Epidermal melanocyte (primary cell): ENCODE results near the gene PGBD5.

Source experiments
- DNase-seq: peaks from one replicate; pipeline ENCODE4 v3.0.0; 2011; ENCODE audit warnings: low spot score; ENCODE audit not compliant: insufficient read length

Gene PGBD5

GRCh38 chr1:230398856-230399255, 27.3 kb downstream of the PGBD5 start:
- DNase-seq: no peak

DNA sequence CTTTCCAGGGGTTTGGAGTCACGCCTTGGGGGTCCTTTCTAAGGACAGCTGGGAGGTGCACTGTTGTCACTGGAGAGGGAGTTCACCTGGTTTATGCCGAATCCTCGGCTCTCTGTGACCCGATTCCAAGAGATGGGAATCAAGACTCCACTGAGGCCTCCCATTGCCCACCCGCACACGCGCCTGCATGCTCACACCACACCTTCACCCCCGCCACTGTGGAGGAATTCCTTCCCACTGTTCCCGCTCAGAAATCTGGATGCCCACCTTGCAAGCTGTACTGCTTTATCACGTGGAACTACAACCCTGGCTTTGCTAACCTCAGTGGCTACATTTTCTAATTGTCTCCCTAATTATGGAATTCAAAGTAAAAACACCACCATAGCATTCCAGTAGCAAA, 29.2 kb downstream of the PGBD5 start:
- DNase-seq: no peak

GRCh38 chr1:230395932-230396331, 30.2 kb downstream of the PGBD5 start:
- DNase-seq: no peak

DNA sequence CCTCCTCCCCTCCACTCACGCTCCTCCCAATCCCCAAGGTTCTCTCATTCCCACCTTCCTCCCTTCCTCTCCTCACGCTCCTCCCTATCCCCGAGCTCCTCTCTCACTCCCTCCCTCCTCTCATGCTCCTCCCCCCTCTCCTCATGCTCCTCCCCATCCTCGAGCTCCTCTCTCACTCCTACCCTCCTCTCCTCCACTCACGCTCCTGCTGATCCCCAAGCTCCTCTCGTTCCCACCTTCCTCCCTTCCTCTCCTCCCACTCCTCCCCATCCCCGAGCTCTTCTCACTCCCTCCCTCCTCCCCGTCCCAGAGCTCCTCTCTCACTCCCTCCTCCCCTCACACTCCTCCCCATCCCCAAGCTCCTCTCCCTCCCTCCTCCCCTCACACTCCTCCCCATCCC, 31.4 kb downstream of the PGBD5 start:
- no peak for DNase-seq

DNA sequence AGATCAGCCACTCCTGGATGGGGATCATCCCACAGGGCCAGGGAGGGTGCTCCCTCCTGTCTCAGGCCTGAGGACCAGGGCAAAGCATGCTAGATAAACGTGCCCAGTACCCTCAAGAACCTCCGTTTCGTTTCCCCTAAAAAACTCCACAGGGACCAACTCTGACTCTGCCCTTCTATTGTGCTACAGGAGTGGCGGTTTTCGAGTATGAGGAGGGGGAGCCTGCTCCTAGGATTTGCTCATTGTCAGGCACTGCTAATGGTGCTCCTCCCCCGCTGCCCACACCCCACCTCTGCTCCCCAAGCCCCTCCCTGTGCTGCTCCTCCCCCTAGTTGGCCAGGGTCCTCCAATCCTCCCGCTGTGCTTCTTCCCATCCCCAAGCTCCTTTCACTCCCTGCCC, 32.0 kb downstream of the PGBD5 start:
- DNase-seq: no peak

- DNase-seq: no peak
Observed at GRCh38 chr1:230393722-230394121, 32.4 kb downstream of the PGBD5 start.

DNA sequence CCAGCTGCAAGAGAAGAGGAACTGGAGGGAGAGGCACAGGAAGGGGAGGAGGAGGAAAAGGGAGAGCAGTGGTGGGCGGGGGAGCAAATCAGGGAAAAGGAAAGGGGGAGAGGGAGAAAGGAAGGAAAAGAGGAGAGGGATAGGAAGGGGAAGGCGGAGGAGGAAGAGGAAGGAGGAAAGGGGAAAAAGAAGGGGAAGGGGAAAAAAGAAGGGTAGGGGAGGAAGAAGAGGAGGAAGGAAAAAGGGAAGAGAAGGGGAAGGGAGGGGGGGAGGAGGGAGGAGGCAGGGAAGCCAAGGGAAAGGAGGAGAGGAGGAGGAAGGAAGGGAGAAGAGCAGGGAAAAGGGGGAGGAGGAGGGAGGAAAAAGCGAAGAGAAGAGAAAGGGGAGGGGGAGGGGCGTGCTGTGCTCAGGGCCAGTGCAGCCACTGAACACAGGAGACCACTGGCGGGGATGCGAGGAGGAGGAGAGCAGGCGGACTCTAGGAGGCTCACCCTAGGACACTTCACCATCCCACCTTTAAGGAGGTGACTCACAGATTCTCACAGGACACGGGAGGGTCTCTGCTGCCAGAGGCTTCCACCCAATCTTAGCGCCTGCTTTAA, 33.1 kb downstream of the PGBD5 start:
- no peak for DNase-seq

DNA sequence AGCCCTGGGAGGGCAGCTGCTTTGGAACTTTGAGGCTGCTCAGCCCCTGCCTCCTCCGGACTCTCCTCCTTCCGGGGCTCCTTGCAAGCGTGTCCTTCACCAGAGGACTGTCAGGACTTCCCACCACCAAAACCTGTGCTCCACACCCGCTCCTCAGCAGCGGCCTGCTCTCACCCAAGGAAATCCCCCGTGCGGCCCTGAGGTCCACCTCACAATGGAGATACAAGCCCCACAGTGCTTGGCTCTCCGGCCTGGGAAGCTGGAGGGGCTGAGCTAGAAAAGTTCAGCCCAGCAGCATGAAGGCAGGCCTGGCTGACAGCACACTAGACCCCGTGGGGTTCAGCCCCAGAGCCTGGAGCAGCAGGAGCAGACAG, 33.6 kb downstream of the PGBD5 start:
- no peak for DNase-seq

- no peak for DNase-seq
Observed at GRCh38 chr1:230391776-230392535, 34.2 kb downstream of the PGBD5 start.

DNA sequence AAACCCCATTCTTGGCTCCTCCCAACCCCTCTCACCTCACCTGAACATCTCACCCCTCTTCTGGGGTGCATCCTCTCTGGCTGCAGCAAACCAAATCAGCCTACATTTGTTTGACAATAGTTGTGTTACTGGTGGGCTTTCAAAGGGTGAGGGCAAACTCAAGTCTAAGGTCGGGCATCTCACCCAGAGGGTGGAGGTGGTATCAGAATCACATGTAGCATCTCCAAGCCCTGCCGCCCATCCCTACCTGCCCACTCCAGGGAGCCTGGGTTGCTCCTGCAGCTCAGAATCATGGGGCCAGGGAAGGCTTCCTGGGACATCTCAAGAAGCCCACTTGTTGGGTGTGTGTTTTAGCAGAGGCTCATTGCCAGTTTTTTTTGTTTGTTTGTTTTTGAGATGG, 35.8 kb downstream of the PGBD5 start:
- no peak for DNase-seq

- no peak for DNase-seq
Observed at GRCh38 chr1:230387876-230388275, 38.3 kb downstream of the PGBD5 start.

DNA sequence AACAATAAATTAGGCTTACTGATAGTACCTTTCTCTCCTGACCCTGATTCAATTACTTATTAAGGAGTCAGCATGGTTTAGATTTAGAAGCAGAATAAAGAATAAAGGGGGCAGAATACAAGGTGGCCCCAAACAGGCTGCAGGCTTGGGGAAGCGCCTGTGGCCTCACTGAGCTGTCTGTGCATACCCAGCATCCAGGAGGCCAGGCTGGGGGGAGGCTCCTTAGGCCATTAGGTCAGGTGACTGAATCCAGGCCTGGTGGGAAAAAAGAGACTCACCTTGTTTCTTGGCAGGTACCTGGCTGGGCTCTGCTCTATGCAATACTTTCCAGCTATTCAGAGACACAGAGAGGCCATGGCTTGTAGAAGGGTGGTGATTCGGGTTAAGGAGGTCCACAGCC, 38.8 kb downstream of the PGBD5 start:
- no peak for DNase-seq

- no peak for DNase-seq
Observed at GRCh38 chr1:230386637-230387262, 39.4 kb downstream of the PGBD5 start.

DNA sequence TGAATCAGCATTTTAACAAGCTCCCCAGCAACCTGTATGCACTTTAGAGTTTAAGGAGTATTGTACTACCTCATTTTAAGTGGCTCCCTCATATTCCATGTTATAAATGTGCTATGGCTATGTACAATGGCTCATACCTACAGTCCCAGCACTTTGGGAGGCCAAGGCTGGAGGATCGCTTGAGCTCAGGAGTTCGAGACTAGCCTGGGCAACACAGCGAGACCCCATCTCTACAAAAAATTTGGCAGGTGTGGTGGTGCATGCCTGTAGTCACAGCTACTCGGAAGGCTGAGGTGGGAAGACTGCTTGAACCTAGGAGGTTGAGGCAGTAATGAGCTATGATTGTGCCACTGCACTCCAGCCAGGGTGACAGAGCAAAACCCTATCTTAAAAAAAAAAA, 40.2 kb downstream of the PGBD5 start:
- DNase-seq: no peak

- DNase-seq: no peak
Observed at GRCh38 chr1:230385158-230385450, 41.0 kb downstream of the PGBD5 start.

DNA sequence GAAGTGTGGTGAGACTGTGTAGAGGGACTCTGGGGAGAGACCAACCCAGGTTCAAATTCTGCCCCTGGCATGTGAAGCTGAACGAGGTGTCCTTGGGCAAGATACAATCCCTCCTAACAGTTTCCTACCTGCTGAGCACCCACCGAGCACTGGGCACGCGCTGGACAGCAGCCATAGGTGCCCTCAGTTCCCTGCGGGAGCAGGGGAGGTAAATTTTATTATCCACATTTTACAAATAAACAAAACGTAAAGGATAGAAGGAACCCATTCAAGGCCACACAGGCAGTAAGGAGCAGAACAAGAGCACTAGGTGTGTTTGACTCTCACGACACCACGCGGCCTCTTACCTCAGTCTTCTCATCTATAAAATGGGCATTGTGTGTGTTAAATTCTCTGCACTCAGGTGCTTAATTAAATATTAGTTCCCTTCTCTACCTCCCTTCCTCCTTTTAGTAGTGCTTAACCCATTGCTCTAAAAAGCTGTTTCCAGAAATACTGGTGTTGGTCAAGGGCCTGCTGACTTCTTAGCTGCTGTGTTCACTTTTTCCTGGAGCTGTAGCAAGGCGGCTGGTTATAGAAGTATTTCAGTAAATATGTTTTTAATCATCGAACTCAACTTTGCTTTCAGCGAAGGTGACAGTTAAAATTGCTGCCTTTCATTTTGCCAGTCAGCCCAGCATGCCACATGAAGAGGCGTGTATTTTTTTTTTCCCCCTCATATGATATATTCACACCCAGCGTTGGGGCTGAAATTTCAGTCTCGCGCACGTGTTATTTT, 41.6 kb downstream of the PGBD5 start:
- DNase-seq: no peak

- no peak for DNase-seq
Observed at GRCh38 chr1:230383425-230383824, 42.7 kb downstream of the PGBD5 start.

DNA sequence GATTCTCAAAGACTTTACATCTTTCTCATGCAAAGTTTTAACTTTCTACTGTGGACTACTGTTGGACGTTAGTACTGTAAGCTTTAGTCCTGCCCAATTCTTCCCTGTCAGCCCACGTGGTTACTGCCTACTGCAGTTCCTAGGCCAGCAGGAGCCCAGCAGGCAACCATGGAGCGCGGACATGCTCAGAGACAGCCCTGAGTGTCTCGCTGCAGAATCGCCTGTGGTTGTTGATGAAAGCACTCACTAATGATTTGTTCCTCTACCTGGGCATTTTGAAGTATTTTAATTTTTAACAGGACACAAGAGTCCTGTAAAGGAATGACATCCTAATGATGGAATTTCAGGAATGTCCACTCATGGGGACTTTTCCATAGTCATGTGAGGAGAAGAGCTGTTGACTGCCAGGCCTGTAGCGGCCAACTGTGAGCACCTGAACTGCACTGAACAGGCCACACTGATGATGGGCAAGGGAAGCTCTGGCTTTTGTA, 44.1 kb downstream of the PGBD5 start:
- DNase-seq: no peak

DNA sequence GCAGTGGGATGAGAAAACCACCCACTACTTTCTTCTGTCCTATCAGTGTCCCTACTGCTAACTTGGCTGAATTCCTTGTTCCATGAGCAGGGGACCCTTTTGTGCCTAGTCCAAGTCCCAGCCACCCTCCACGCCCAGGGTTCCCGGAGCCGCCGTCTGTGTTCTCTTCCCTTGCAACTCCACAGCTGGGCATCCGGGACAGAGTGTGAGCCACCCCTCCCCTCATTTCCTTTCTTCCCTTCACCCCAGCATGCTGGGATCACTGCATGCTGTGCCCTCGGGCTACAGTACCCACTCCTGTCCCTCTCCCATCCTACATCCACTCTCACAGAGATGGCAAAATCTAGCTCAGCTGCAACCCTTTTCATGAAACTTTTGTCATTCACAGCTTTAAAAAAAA, 44.5 kb downstream of the PGBD5 start:
- DNase-seq: no peak

DNA sequence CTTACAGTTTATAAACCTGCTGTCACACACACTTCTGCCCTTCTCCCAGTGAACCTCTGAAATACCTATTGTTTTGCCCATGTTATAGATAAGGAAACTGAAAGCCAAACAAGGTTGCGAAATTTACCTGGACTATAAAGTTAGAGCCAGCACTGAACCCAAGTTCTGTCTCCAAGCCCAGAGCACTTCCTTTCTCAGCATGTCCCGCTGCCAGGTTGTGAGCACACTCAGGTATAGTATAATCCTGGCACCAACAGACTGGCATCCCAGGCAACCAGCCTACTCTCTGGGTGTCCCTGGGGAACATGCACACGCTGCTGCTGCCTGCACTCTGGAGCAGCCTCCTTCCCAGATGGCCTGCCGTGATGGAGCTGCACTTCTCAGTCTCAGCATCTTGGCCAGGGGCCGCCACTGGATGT, 45.1 kb downstream of the PGBD5 start:
- no peak for DNase-seq

- DNase-seq: no peak
Observed at GRCh38 chr1:230379928-230380327, 46.2 kb downstream of the PGBD5 start.

- DNase-seq: no peak
Observed at GRCh38 chr1:230379462-230379861, 46.7 kb downstream of the PGBD5 start.
